Parathyroid adenoma (tissue), 2 donors: Measurements from ENCODE around the gene PGBD1.

Experiments used
- H2AFZ ChIP-seq: fragments of 300-600 bp; sonication (generic); one replicate; pipeline ENCODE4 v1.7.0; 2017; ENCODE audit warnings: antibody characterized with exemption, mild to moderate bottlenecking
- H3K27ac ChIP-seq: fragments of 300-600 bp; sonication (generic); one replicate; pipeline ENCODE4 v1.7.0; 2017
- H3K27me3 ChIP-seq: fragments of 300-600 bp; sonication (generic); one replicate; pipeline ENCODE4 v1.7.0; 2017; ENCODE audit warnings: low read length; ENCODE audit not compliant: control insufficient read depth, insufficient read depth
- H3K36me3 ChIP-seq: fragments of 300-600 bp; sonication (generic); one replicate; pipeline ENCODE4 v1.7.0; 2017; ENCODE audit warnings: low read length; ENCODE audit not compliant: control insufficient read depth, insufficient read depth
- H3K4me1 ChIP-seq: fragments of 300-600 bp; sonication (generic); one replicate; pipeline ENCODE4 v1.7.0; 2017; ENCODE audit warnings: control low read depth
- H3K4me2 ChIP-seq: fragments of 300-600 bp; sonication (generic); one replicate; pipeline ENCODE4 v1.7.0; 2017; ENCODE audit warnings: low read length
- H3K4me3 ChIP-seq: fragments of 300-600 bp; sonication (generic); one replicate; pipeline ENCODE4 v1.7.0; 2017; ENCODE audit warnings: low read depth, low read length
- H3K79me2 ChIP-seq: fragments of 300-600 bp; sonication (generic); one replicate; pipeline ENCODE4 v1.7.0; 2017; ENCODE audit warnings: control low read depth
- H3K9ac ChIP-seq: fragments of 300-600 bp; sonication (generic); one replicate; pipeline ENCODE4 v1.7.0; 2017; ENCODE audit warnings: mild to moderate bottlenecking
- H3K9me3 ChIP-seq: fragments of 300-600 bp; sonication (generic); one replicate; pipeline ENCODE4 v1.7.0; 2017; ENCODE audit warnings: low read length; ENCODE audit not compliant: control insufficient read depth
- TF ChIP-seq, protein P1 (sequence below): fragments of 300-600 bp; sonication (generic); IDR thresholded peaks from one replicate; pipeline ENCODE4 v1.7.0; 2017; ENCODE audit warnings: antibody characterized with exemption, mild to moderate bottlenecking
- donor health status: primary hyperparathyroidism.

PGBD1 gene

DNA sequence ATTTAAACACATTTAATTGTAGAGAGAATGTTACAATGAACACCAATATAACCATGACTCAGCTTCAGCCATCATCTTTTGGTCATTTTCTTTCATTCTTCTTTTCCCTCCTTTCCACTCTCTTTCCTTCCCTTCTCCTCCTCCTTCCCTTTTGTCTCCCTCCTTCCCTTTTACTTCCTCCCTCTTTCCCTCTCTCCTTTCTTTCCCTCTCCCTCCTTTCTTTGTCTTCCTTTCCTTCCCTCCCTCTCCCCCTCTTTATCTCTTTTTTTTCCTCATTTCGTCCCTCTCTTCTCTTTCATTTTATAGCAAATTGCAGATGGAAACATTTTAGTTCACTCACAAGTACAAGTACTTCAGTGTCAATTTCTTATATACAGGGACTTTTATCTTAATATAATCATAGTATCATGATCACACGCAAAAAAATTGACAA lies 70.1 kb downstream of the PGBD1 start:
- H2AFZ ChIP-seq: no peak overlapping the region
- H3K27ac ChIP-seq: no peak overlapping the region
- TF ChIP-seq, protein P1, sequence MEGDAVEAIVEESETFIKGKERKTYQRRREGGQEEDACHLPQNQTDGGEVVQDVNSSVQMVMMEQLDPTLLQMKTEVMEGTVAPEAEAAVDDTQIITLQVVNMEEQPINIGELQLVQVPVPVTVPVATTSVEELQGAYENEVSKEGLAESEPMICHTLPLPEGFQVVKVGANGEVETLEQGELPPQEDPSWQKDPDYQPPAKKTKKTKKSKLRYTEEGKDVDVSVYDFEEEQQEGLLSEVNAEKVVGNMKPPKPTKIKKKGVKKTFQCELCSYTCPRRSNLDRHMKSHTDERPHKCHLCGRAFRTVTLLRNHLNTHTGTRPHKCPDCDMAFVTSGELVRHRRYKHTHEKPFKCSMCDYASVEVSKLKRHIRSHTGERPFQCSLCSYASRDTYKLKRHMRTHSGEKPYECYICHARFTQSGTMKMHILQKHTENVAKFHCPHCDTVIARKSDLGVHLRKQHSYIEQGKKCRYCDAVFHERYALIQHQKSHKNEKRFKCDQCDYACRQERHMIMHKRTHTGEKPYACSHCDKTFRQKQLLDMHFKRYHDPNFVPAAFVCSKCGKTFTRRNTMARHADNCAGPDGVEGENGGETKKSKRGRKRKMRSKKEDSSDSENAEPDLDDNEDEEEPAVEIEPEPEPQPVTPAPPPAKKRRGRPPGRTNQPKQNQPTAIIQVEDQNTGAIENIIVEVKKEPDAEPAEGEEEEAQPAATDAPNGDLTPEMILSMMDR: no peak
- H3K9ac ChIP-seq: no peak overlapping the region
- H3K9me3 ChIP-seq: no peaks in the 10 kb centered on the region
- H3K4me1 ChIP-seq: peaks cover 8% of the 10 kb centered on the region
- no peaks in the 10 kb centered on the region for H3K79me2 ChIP-seq
- no peak overlapping the region for H3K4me2 ChIP-seq
- no peaks in the 10 kb centered on the region for H3K36me3 ChIP-seq
- no peaks in the 10 kb centered on the region for H3K27me3 ChIP-seq
- no peak overlapping the region for H3K4me3 ChIP-seq
